Measurements from ENCODE around the gene TXNRD2.
"Not testable (repeated sequence)": the region's sequence is repeated elsewhere in the genome, so short reads cannot be mapped to it uniquely, and the experiment has no call there.

The TXNRD2 gene

GRCh38 chr22:19943082-19944026, 1.7 kb upstream of the TXNRD2 start:
- DNase-seq = peak; percentile 50

GRCh38 chr22:19942157-19943081, 801 bp upstream of the TXNRD2 start:
- peak; percentile 75 for DNase-seq

GRCh38 chr22:19940536-19941364, 868 bp downstream of the TXNRD2 start:
- DNase-seq = peak; percentile 32

- DNase-seq = peak; percentile 1
These were observed 3.8 kb downstream of the TXNRD2 start for GRCh38 chr22:19937616-19938473.

GRCh38 chr22:19936513-19936912, 5.1 kb downstream of the TXNRD2 start:
- peak; percentile 17 for DNase-seq

GRCh38 chr22:19935123-19935718, 6.4 kb downstream of the TXNRD2 start:
- not testable (repeated sequence) for DNase-seq

GRCh38 chr22:19933341-19934241, 8.0 kb downstream of the TXNRD2 start:
- peak; percentile 15 for DNase-seq

- peak; percentile 1 for DNase-seq
These were observed 9.0 kb downstream of the TXNRD2 start for GRCh38 chr22:19932367-19933206.

GRCh38 chr22:19931514-19931913, 10.1 kb downstream of the TXNRD2 start:
- DNase-seq = no peak

GRCh38 chr22:19930551-19931486, 10.8 kb downstream of the TXNRD2 start:
- no peak for DNase-seq

- no peak for DNase-seq
These were observed 11.8 kb downstream of the TXNRD2 start for GRCh38 chr22:19929586-19930550.

- no peak for DNase-seq
These were observed 13.4 kb downstream of the TXNRD2 start for GRCh38 chr22:19928207-19928606.

GRCh38 chr22:19927696-19928095, 13.9 kb downstream of the TXNRD2 start:
- no peak for DNase-seq

GRCh38 chr22:19926028-19926427, 15.6 kb downstream of the TXNRD2 start:
- DNase-seq = not testable (repeated sequence)

GRCh38 chr22:19923914-19924513, 17.6 kb downstream of the TXNRD2 start:
- no peak for DNase-seq

GRCh38 chr22:19921544-19922081, 20.0 kb downstream of the TXNRD2 start:
- no peak for DNase-seq

Measured in left hindlimb (tissue), 1 donor.